ENCODE measurements around the gene COL26A1.

Gene COL26A1

DNA sequence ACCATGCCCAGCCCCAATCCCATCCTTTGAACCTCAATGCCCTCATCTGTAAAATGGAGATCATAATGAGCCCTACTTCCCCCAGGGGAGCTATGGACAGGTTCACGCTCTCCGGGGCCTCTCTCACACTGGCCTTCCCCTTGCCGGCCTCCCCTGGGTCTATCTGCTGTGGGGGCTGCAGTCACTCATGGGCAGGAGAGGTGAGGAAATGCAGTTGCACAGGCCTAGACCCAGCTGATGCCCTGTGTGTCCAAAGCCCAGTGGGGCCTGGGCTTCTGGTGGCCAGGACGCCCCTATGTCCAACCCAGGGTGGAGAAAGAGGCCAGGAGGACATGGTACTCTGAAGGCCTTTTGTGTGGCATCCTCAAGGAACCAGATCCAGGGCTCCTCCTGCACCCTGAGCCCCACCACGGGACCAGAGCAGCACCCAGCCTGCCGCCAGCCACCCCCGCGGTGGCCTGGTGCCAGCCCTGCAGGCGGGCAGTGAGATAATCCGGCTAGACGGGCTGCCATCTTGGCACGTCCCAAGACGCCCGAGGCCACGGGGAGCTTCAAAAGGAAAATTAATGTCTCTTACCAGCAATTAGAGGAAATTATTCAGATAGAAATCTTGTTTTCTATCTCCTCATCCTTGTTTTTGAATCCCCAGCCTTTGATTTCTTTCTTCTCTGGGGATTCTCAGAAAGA lies 227.4 kb downstream of the COL26A1 start:
- no peak for TF ChIP-seq CTCF (IDR thresholded peaks at IDR 0.05; ENCODE audit: low read depth, low read length)
- no peak overlapping the region for H3K27ac ChIP-seq
- H3K9me3 ChIP-seq (ENCODE audit: severe bottlenecking): no peaks in the 10 kb centered on the region
- no peaks in the 10 kb centered on the region for H3K27me3 ChIP-seq (ENCODE audit: insufficient read depth, low read depth, severe bottlenecking)
- no peak overlapping the region for H3K4me3 ChIP-seq (ENCODE audit: low read depth, low read length)
- no peak for DNase-seq
- no peaks in the 10 kb centered on the region for H3K36me3 ChIP-seq

- no peaks in the 10 kb centered on the region for H3K9me3 ChIP-seq (ENCODE audit: severe bottlenecking)
- H3K4me3 ChIP-seq (ENCODE audit: low read depth, low read length): no peak overlapping the region
- H3K36me3 ChIP-seq: no peaks in the 10 kb centered on the region
- no peaks in the 10 kb centered on the region for H3K27me3 ChIP-seq (ENCODE audit: insufficient read depth, low read depth, severe bottlenecking)
- no peak overlapping the region for H3K27ac ChIP-seq
- TF ChIP-seq CTCF (IDR thresholded peaks at IDR 0.05; ENCODE audit: low read depth, low read length): no peak
- no peak for DNase-seq
Observed at GRCh38 chr7:101590663-101591435, 228.2 kb downstream of the COL26A1 start.

GRCh38 chr7:101591504-101591903 lies 228.8 kb downstream of the COL26A1 start:
- DNase-seq: no peak
- TF ChIP-seq CTCF (IDR thresholded peaks at IDR 0.05; ENCODE audit: low read depth, low read length): no peak
- H3K27me3 ChIP-seq (ENCODE audit: insufficient read depth, low read depth, severe bottlenecking): no peaks in the 10 kb centered on the region
- H3K36me3 ChIP-seq: no peaks in the 10 kb centered on the region
- no peak overlapping the region for H3K27ac ChIP-seq
- no peaks in the 10 kb centered on the region for H3K9me3 ChIP-seq (ENCODE audit: severe bottlenecking)
- no peak overlapping the region for H3K4me3 ChIP-seq (ENCODE audit: low read depth, low read length)

GRCh38 chr7:101593556-101593955 lies 230.9 kb downstream of the COL26A1 start:
- DNase-seq: no peak
- Histone ChIP-seq H3K27ac (no peak overlapping the region), H3K4me3 (ENCODE audit: low read depth, low read length) (no peak overlapping the region), H3K27me3 (ENCODE audit: insufficient read depth, low read depth, severe bottlenecking) (no peaks in the 10 kb centered on the region), H3K9me3 (ENCODE audit: severe bottlenecking) (no peaks in the 10 kb centered on the region), H3K36me3 (no peaks in the 10 kb centered on the region)
- TF ChIP-seq CTCF (IDR thresholded peaks at IDR 0.05; ENCODE audit: low read depth, low read length): no peak

DNA sequence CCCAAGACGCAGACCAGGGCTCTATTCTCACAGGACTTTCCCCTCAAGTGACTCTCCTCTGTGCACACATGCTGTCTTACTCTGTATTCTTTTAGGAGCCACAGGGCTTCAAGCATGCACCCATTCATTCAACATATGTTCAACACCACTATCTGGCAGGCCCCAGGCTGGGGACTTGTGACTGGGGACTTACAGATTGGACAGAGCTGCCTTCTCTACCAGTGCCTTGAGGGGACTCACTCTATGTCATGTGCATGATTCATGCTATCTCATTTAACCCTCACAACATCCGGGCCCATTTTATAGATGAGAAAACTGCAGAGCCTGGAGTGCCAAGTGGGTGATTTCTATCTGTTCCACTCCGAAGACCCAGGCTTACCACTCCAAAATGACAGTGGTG lies 232.1 kb downstream of the COL26A1 start:
- no peak overlapping the region for H3K4me3 ChIP-seq (ENCODE audit: low read depth, low read length)
- no peaks in the 10 kb centered on the region for H3K27me3 ChIP-seq (ENCODE audit: insufficient read depth, low read depth, severe bottlenecking)
- H3K9me3 ChIP-seq (ENCODE audit: severe bottlenecking): no peaks in the 10 kb centered on the region
- H3K36me3 ChIP-seq: no peaks in the 10 kb centered on the region
- no peak overlapping the region for H3K27ac ChIP-seq
- no peak for DNase-seq
- no peak for TF ChIP-seq CTCF (IDR thresholded peaks at IDR 0.05; ENCODE audit: low read depth, low read length)

Measured in WERI-Rb-1 (cell line).